H7 (cell line): ENCODE data around the gene DCTD. TPM values are rescaled to one million over a fixed set of nuclear protein-coding genes. Genes with fewer than 3 reads are reported as not detected.
A peak's percentile ranks its signal among the peaks of the same experiment; 100 is the strongest.

Experiments used
- DNase-seq: peaks from one replicate; pipeline ENCODE4 v3.0.0; 2012
- H3K27me3 ChIP-seq: 2 replicates; pipeline ENCODE4 v1.6.0; 2011; ENCODE audit warnings: mild to moderate bottlenecking, low read length; ENCODE audit not compliant: control insufficient read depth, insufficient read depth
- H3K36me3 ChIP-seq: replicated peaks from 2 replicates; pipeline ENCODE4 v1.5.1; 2011; ENCODE audit warnings: low read length; ENCODE audit not compliant: control insufficient read depth, insufficient read depth
- H3K4me3 ChIP-seq: 2 replicates; pipeline ENCODE4 v1.5.1; 2011; ENCODE audit warnings: low read depth, mild to moderate bottlenecking, control low read depth, low read length, moderate library complexity; ENCODE audit not compliant: insufficient read depth
- total RNA-seq: library from RNA; depleted of rRNA; stranded (reverse); fragments of >200 nt; shearing (Covaris generic); gene quantifications from 2 replicates; pipeline ENCODE4 v1.2.3, GENCODE V29; 2014; rRNA removed

DCTD gene
- 55.0 and 56.5 TPM in 2 replicates for total RNA-seq

GRCh38 chr4:182917182-182918043 is at the start of gene DCTD:
TSS of gene DCTD (minus strand) at chr4:182917386. CDS start at chr4:182915568, 1,818 bp downstream.
- Histone ChIP-seq H3K27me3 (no peaks in the 10 kb centered on the region; the same call in 1 of the 2 replicates), H3K36me3 (peaks cover 11% of the 10 kb centered on the region), H3K4me3 (peak within 1 kb of the TSS; percentile 80)
- DNase-seq, result peak; percentile 94

- no peak overlapping the region for H3K4me3 ChIP-seq
- no peaks in the 10 kb centered on the region for H3K36me3 ChIP-seq
- DNase-seq, result no peak
- H3K27me3 ChIP-seq, result no peaks in the 10 kb centered on the region
Observed at GRCh38 chr4:182960746-182961145, 43.6 kb upstream of the DCTD start.

GRCh38 chr4:182960228-182960627 is 43.0 kb upstream of the DCTD start:
- Histone ChIP-seq H3K36me3 (no peaks in the 10 kb centered on the region), H3K27me3 (no peaks in the 10 kb centered on the region), H3K4me3 (no peak overlapping the region)
- no peak for DNase-seq

GRCh38 chr4:182955411-182955810 is 38.2 kb upstream of the DCTD start:
- Histone ChIP-seq H3K4me3 (no peak overlapping the region), H3K36me3 (no peaks in the 10 kb centered on the region), H3K27me3 (no peaks in the 10 kb centered on the region)
- DNase-seq, result no peak

- Histone ChIP-seq H3K27me3 (peaks cover 4% of the 10 kb centered on the region; the same call in 1 of the 2 replicates), H3K4me3 (no peak overlapping the region), H3K36me3 (no peaks in the 10 kb centered on the region; the same call in 1 of the 2 replicates)
- DNase-seq, result no peak
Observed at GRCh38 chr4:182944484-182945213, 27.5 kb upstream of the DCTD start.

GRCh38 chr4:182939680-182940079 is 22.5 kb upstream of the DCTD start:
- DNase-seq, result no peak
- no peak overlapping the region for H3K4me3 ChIP-seq
- H3K27me3 ChIP-seq, result peaks cover 4% of the 10 kb centered on the region; the same call in 1 of the 2 replicates
- no peaks in the 10 kb centered on the region; the same call in 1 of the 2 replicates for H3K36me3 ChIP-seq

GRCh38 chr4:182938205-182938645 is 21.0 kb upstream of the DCTD start:
- H3K27me3 ChIP-seq, result peaks cover 2% of the 10 kb centered on the region; the same call in 1 of the 2 replicates
- H3K36me3 ChIP-seq, result no peaks in the 10 kb centered on the region; the same call in 1 of the 2 replicates
- DNase-seq, result peak; percentile 83
- no peak overlapping the region for H3K4me3 ChIP-seq

GRCh38 chr4:182937268-182938204 is 20.4 kb upstream of the DCTD start:
- no peak for DNase-seq
- Histone ChIP-seq H3K4me3 (no peak overlapping the region), H3K27me3 (no peaks in the 10 kb centered on the region), H3K36me3 (no peaks in the 10 kb centered on the region; the same call in 1 of the 2 replicates)

- no peaks in the 10 kb centered on the region for H3K36me3 ChIP-seq
- no peak overlapping the region for H3K4me3 ChIP-seq
- DNase-seq, result no peak
Observed at GRCh38 chr4:182932651-182933050, 15.5 kb upstream of the DCTD start.

GRCh38 chr4:182931691-182932345 is 14.6 kb upstream of the DCTD start:
- H3K27me3 ChIP-seq, result no peaks in the 10 kb centered on the region
- H3K4me3 ChIP-seq, result no peak overlapping the region
- no peak for DNase-seq
- H3K36me3 ChIP-seq, result no peaks in the 10 kb centered on the region

More at GRCh38 chr4:182932651-182933050, 15.5 kb upstream of the DCTD start:
- H3K27me3 ChIP-seq, result no peaks in the 10 kb centered on the region

- no peak for DNase-seq
- Histone ChIP-seq H3K27me3 (no peaks in the 10 kb centered on the region), H3K36me3 (no peaks in the 10 kb centered on the region), H3K4me3 (no peak overlapping the region)
Observed at GRCh38 chr4:182930889-182931288, 13.7 kb upstream of the DCTD start.

GRCh38 chr4:182929296-182929695 is 12.1 kb upstream of the DCTD start:
- Histone ChIP-seq H3K36me3 (no peaks in the 10 kb centered on the region), H3K4me3 (no peak overlapping the region), H3K27me3 (no peaks in the 10 kb centered on the region)
- DNase-seq, result no peak

- no peaks in the 10 kb centered on the region for H3K36me3 ChIP-seq
- no peak for DNase-seq
- no peaks in the 10 kb centered on the region for H3K27me3 ChIP-seq
- H3K4me3 ChIP-seq, result no peak overlapping the region
Observed at GRCh38 chr4:182928061-182928460, 10.9 kb upstream of the DCTD start.
